H1 (cell line): ENCODE measurements around the gene CABLES2. TPM values are rescaled to one million over a fixed set of nuclear protein-coding genes. Genes with fewer than 3 reads are reported as not detected.
A peak's percentile ranks its signal among the peaks of the same experiment; 100 is the strongest.

ENCODE experiments used
- CTCF ChIA-PET: fragments of 300-600 bp; sonication (Branson Sonifier 250); formaldehyde crosslinking; loops from one replicate; lab custom pipeline; 2021; ENCODE audit not compliant: partially characterized antibody; lab: Charles Lee
- POLR2A ChIA-PET: fragments of 300-600 bp; sonication (Branson Sonifier 250); formaldehyde crosslinking; loops from one replicate; lab custom pipeline; 2021; ENCODE audit warnings: inconsistent platforms; ENCODE audit not compliant: partially characterized antibody; lab: Charles Lee
- DNase-seq, 2 experiments: peaks; one replicate each; pipeline versions ENCODE4 v3.0.0 to v3.0.0-alpha.2; 2010 to 2022; ENCODE audit warnings: low spot score in 2 of 2, low read depth in 1 of 2, mixed read lengths in 1 of 2
- FAIRE-seq: peaks from 2 replicates; lab custom pipeline; 2011; peaks lifted over from hg19 to GRCh38; lab: Jason Lieb, UNC
- H2AFZ ChIP-seq: 2 replicates; pipeline ENCODE4 v1.8.1; 2012; ENCODE audit warnings: low read length, inconsistent platforms
- H2AK5ac ChIP-seq: 2 replicates; pipeline ENCODE4 v1.6.1; 2013; ENCODE audit warnings: low read depth, low read length
- H2BK120ac ChIP-seq: replicated peaks from 2 replicates; pipeline ENCODE3; 2013; ENCODE audit warnings: low read depth, low read length, inconsistent platforms
- H2BK12ac ChIP-seq: 2 replicates; pipeline ENCODE4 v1.6.1; 2013; ENCODE audit warnings: low read depth, low read length
- H2BK15ac ChIP-seq: 2 replicates; pipeline ENCODE4 v1.6.1; 2013; ENCODE audit warnings: low read length
- H2BK20ac ChIP-seq: 2 replicates; pipeline ENCODE4 v1.6.1; 2013; ENCODE audit warnings: low read length
- H2BK5ac ChIP-seq: 2 replicates; pipeline ENCODE4 v1.6.1; 2013; ENCODE audit warnings: low read depth, low read length
- H3K14ac ChIP-seq: 2 replicates; pipeline ENCODE4 v1.6.1; 2013; ENCODE audit warnings: inconsistent platforms; ENCODE audit not compliant: insufficient read length
- H3K18ac ChIP-seq: 2 replicates; pipeline ENCODE4 v1.6.1; 2013; ENCODE audit warnings: low read length; ENCODE audit errors: extremely low read depth
- H3K23ac ChIP-seq: 2 replicates; pipeline ENCODE4 v1.6.1; 2013; ENCODE audit warnings: inconsistent platforms; ENCODE audit not compliant: insufficient read length
- H3K23me2 ChIP-seq: 2 replicates; pipeline ENCODE4 v1.6.1; 2013; ENCODE audit warnings: low read depth, low read length
- H3K27ac ChIP-seq: 2 replicates; pipeline ENCODE4 v1.6.1; 2011; ENCODE audit warnings: low read depth, low read length, inconsistent platforms
- H3K27me3 ChIP-seq, 4 experiments: replicated peaks in 1 of 4; 1 replicate in 1 of 4; 2 replicates in 3 of 4; pipeline versions ENCODE4 v1.6.1 to v1.8.1; 2011 to 2013; ENCODE audit warnings: low read length in 3 of 4, mild to moderate bottlenecking in 3 of 4, inconsistent platforms in 2 of 4, mixed read lengths in 2 of 4, moderate library complexity in 1 of 4; ENCODE audit not compliant: control insufficient read depth in 3 of 4, insufficient read depth in 3 of 4; ENCODE audit errors: extremely low read depth in 1 of 4
- H3K36me3 ChIP-seq, 4 experiments: 2 replicates each; pipeline versions ENCODE4 v1.6.1 to v1.8.1; 2011 to 2013; ENCODE audit warnings: mild to moderate bottlenecking in 4 of 4, low read length in 3 of 4, moderate library complexity in 2 of 4, control low read depth in 1 of 4, inconsistent platforms in 1 of 4; ENCODE audit not compliant: insufficient read depth in 4 of 4, control insufficient read depth in 2 of 4
- H3K4ac ChIP-seq: replicated peaks from 2 replicates; pipeline ENCODE3; 2013; ENCODE audit warnings: low read length, low read depth, mixed read lengths, inconsistent platforms; ENCODE audit not compliant: insufficient read length
- H3K4me1 ChIP-seq, 4 experiments: replicated peaks in 1 of 4; 1 replicate in 1 of 4; 2 replicates in 3 of 4; pipeline versions ENCODE4 v1.6.1 to v1.8.1; 2011 to 2013; ENCODE audit warnings: low read length in 3 of 4, inconsistent platforms in 2 of 4, mixed read lengths in 1 of 4; ENCODE audit not compliant: insufficient read depth in 4 of 4, control insufficient read depth in 3 of 4
- H3K4me2 ChIP-seq, 2 experiments: 2 replicates each; pipeline versions ENCODE4 v1.6.1 to v1.8.1; 2011 to 2013; ENCODE audit warnings: low read depth in 2 of 2, low read length in 2 of 2, control low read depth in 1 of 2, inconsistent platforms in 1 of 2, mild to moderate bottlenecking in 1 of 2; ENCODE audit not compliant: insufficient read depth in 1 of 2
- H3K4me3 ChIP-seq, 4 experiments: fragments of 200-600, 300-600 bp in 1 of 4; sonication (generic), shearing (Covaris generic), sonication (Bioruptor Twin) in 1 of 4; 2 replicates each; pipeline versions ENCODE4 v1.5.1 to v1.8.1; 2011 to 2016; ENCODE audit warnings: low read length in 4 of 4, low read depth in 3 of 4, control low read depth in 2 of 4, inconsistent platforms in 2 of 4, mild to moderate bottlenecking in 2 of 4, mixed read lengths in 1 of 4, moderate library complexity in 1 of 4; ENCODE audit not compliant: insufficient read depth in 2 of 4; ENCODE audit errors: extremely low read depth in 1 of 4
- H3K56ac ChIP-seq: replicated peaks from 2 replicates; pipeline ENCODE3; 2013; ENCODE audit warnings: low read depth, mild to moderate bottlenecking, mixed read lengths, low read length, inconsistent platforms; ENCODE audit not compliant: insufficient read length
- H3K79me1 ChIP-seq: 2 replicates; pipeline ENCODE4 v1.6.1; 2013; ENCODE audit warnings: low read depth, low read length, control low read depth
- H3K79me2 ChIP-seq, 2 experiments: 2 replicates each; pipeline versions ENCODE4 v1.6.1 to v1.8.1; 2012 to 2013; ENCODE audit warnings: low read length in 2 of 2, mild to moderate bottlenecking in 2 of 2, inconsistent platforms in 1 of 2; ENCODE audit not compliant: insufficient read depth in 2 of 2, control insufficient read depth in 1 of 2
- H3K9ac ChIP-seq, 4 experiments: replicated peaks in 1 of 4; 1 replicate in 1 of 4; 2 replicates in 3 of 4; pipeline versions ENCODE4 v1.6.1 to v1.8.1; 2011 to 2013; ENCODE audit warnings: low read depth in 3 of 4, low read length in 3 of 4, control low read depth in 2 of 4, mild to moderate bottlenecking in 2 of 4, moderate library complexity in 2 of 4, inconsistent platforms in 1 of 4; ENCODE audit errors: extremely low read depth in 1 of 4
- H3K9me3 ChIP-seq, 2 experiments: 2 replicates each; pipeline versions ENCODE4 v1.6.1 to v1.8.1; 2012 to 2013; ENCODE audit warnings: mild to moderate bottlenecking in 2 of 2, moderate library complexity in 2 of 2, control low read depth in 1 of 2, inconsistent platforms in 1 of 2, low read depth in 1 of 2, low read length in 1 of 2, mixed read lengths in 1 of 2; ENCODE audit not compliant: insufficient read depth in 2 of 2
- H4K20me1 ChIP-seq, 2 experiments: replicated peaks in 1 of 2; 2 replicates each; pipeline versions ENCODE3 to v1.8.1; 2011 to 2013; ENCODE audit warnings: inconsistent platforms in 2 of 2, low read length in 2 of 2, mild to moderate bottlenecking in 1 of 2; ENCODE audit not compliant: insufficient read depth in 2 of 2, control insufficient read depth in 1 of 2
- H4K5ac ChIP-seq: 2 replicates; pipeline ENCODE4 v1.6.1; 2013; ENCODE audit warnings: low read length, low read depth, mixed read lengths, inconsistent platforms; ENCODE audit not compliant: insufficient read length
- H4K8ac ChIP-seq: 2 replicates; pipeline ENCODE4 v1.8.0; 2013; ENCODE audit warnings: mild to moderate bottlenecking, moderate library complexity, low read length, inconsistent platforms; ENCODE audit not compliant: insufficient read depth; ENCODE audit errors: extremely low read depth
- H4K91ac ChIP-seq: replicated peaks from 2 replicates; pipeline ENCODE3; 2013; ENCODE audit warnings: low read length, mixed read lengths, inconsistent platforms; ENCODE audit not compliant: insufficient read length
- BCL11A ChIP-seq, 2 experiments: IDR thresholded peaks; one replicate each; pipeline ENCODE4 v1.6.1; 2011; ENCODE audit warnings: low read depth in 2 of 2, low read length in 2 of 2, mild to moderate bottlenecking in 2 of 2
- BRCA1 ChIP-seq: IDR thresholded peaks from 2 replicates; pipeline ENCODE4 v1.6.1; 2012; ENCODE audit warnings: low read depth, low read length, improper control_type of control experiment
- CEBPB ChIP-seq: IDR thresholded peaks from 2 replicates; pipeline ENCODE4 v1.6.1; 2012; ENCODE audit warnings: low read depth, low read length
- EGR1 ChIP-seq: IDR thresholded peaks from 2 replicates; pipeline ENCODE4 v1.6.1; 2011; ENCODE audit warnings: low read depth, low read length, borderline replicate concordance
- EP300 ChIP-seq, 2 experiments: IDR thresholded peaks; 1 replicate in 1 of 2; 2 replicates in 1 of 2; pipeline ENCODE4 v1.6.1; 2011 to 2012; ENCODE audit warnings: low read depth in 2 of 2, low read length in 2 of 2, mild to moderate bottlenecking in 2 of 2, borderline replicate concordance in 1 of 2, inconsistent platforms in 1 of 2, moderate library complexity in 1 of 2
- MAX ChIP-seq: IDR thresholded peaks from 2 replicates; pipeline ENCODE4 v1.6.1; 2012; ENCODE audit warnings: inconsistent platforms
- NANOG ChIP-seq: IDR thresholded peaks from 2 replicates; pipeline ENCODE4 v1.6.1; 2011; ENCODE audit warnings: low read length, low read depth, mild to moderate bottlenecking, inconsistent platforms; ENCODE audit not compliant: insufficient read depth, poor library complexity, severe bottlenecking
- PHF8 ChIP-seq: fragments of 200-600 bp; sonication (generic); conservative IDR thresholded peaks from 2 replicates; pipeline ENCODE4 v1.7.1; 2012; ENCODE audit warnings: low read depth, mild to moderate bottlenecking, inconsistent platforms, low read length, moderate library complexity
- SAP30 ChIP-seq: fragments of 300-600 bp; sonication (generic); IDR thresholded peaks from 2 replicates; pipeline ENCODE4 v1.7.1; 2012; ENCODE audit warnings: low read length, moderate library complexity, mild to moderate bottlenecking, inconsistent platforms; ENCODE audit not compliant: insufficient read depth, insufficient replicate concordance
- SIN3A ChIP-seq, 2 experiments: IDR thresholded peaks in 1 of 2; conservative IDR thresholded peaks in 1 of 2; 2 replicates each; pipeline ENCODE4 v1.6.1; 2011 to 2012; ENCODE audit warnings: low read length in 2 of 2, improper control_type of control experiment in 1 of 2, low read depth in 1 of 2, mild to moderate bottlenecking in 1 of 2
- TCF12 ChIP-seq: IDR thresholded peaks from 2 replicates; pipeline ENCODE4 v1.6.1; 2011; ENCODE audit warnings: low read depth, mild to moderate bottlenecking, low read length
- WGBS, 2 experiments: shearing (Covaris generic) in 1 of 2; methylation state at CpG; one replicate each; pipeline versions ENCODE4 v1.1.6 to v1.1.7; 2013 to 2015; ENCODE audit warnings: low lambda C conversion rate in 2 of 2, mixed read lengths in 2 of 2, inconsistent platforms in 1 of 2, low coverage in 1 of 2, missing lambda C conversion rate in 1 of 2; ENCODE audit not compliant: insufficient replicate concordance in 2 of 2, insufficient coverage in 1 of 2, insufficient read length in 1 of 2; ENCODE audit errors: extremely low coverage in 1 of 2, missing lambda C conversion rate in 1 of 2; 5-methylcytosine and 5-hydroxymethylcytosine counted together
- polyA plus RNA-seq, 7 experiments: library from polyadenylated mRNA; depleted of rRNA in 3 of 7; stranded (reverse) in 5 of 7; unstranded in 2 of 7; fragments of >200 nt in 5 of 7; fragments of 200-250 nt in 2 of 7; gene quantifications; 1 replicate in 5 of 7; 2 replicates in 1 of 7; 4 replicates in 1 of 7; pipeline versions ENCODE4 v1.2.1 to v1.2.3, GENCODE V29; 2011 to 2013; ENCODE audit warnings: missing spikeins in 2 of 7, mixed read lengths in 2 of 7
- total RNA-seq: library from RNA; stranded (reverse); fragmentation: NEBNext Ultra II Directional; extraction: Animal tissue kit (Norgen Biotek cat#: 25700); gene quantifications from 2 replicates; pipeline ENCODE4 v1.2.1, GENCODE V29; 2021

Gene CABLES2
- total and polyA plus RNA-seq, 2 of the 8 experiments (the other 6 are each of a cell fraction or from before 2014, with no cell fraction given) = 8.0 to 8.8 TPM

- H3K27ac ChIP-seq = no peak overlapping the region; the same call in 1 of the 2 replicates
- no peaks in the 10 kb centered on the region for H3K79me1 ChIP-seq
- FAIRE-seq = no peak
- no peaks in the 10 kb centered on the region for H3K23me2 ChIP-seq
- H3K9ac ChIP-seq = no peak overlapping the region
- DNase-seq = no peak
- H2BK12ac ChIP-seq = no peak overlapping the region
- no peak overlapping the region for H4K91ac ChIP-seq
- no peak overlapping the region for H3K4me3 ChIP-seq
- H3K27me3 ChIP-seq = no peaks in the 10 kb centered on the region
- no peak overlapping the region for H2BK20ac ChIP-seq
- H3K23ac ChIP-seq = no peak overlapping the region
- WGBS, 2 experiments = 84% methylated on average over 15 of the region's 19 CpGs; no CpG with 5 or more reads in 1 of the 2 experiments
- no peaks in the 10 kb centered on the region; a peak in 1 of 8 replicates for H3K36me3 ChIP-seq
- ChIA-PET POLR2A (interaction anchor here (0.6 to 0.7 kb wide), 2 partner anchors 14 to 41 kb away, joined by 3 to 4 read pairs; no protein-coding TSS in a partner anchor), CTCF (interaction anchor here (1.0 to 3.2 kb wide), 5 partner anchors 8 to 130 kb away, joined by 3 to 14 read pairs (median 9); no protein-coding TSS in a partner anchor)
- H4K20me1 ChIP-seq = peaks cover 0 to 8% of the 10 kb centered on the region in 2 experiments
- no peak overlapping the region for H2AK5ac ChIP-seq
- H2BK5ac ChIP-seq = no peak overlapping the region; the same call in 1 of the 2 replicates
- no peak overlapping the region for H2AFZ ChIP-seq
- H4K8ac ChIP-seq = peak overlapping the region; percentile 5; the same call in 1 of the 2 replicates
- peaks cover 0 to 5% (median 0%) of the 10 kb centered on the region in 4 experiments; a peak in 4 of 7 replicates for H3K4me1 ChIP-seq
- no peaks in the 10 kb centered on the region for H3K9me3 ChIP-seq
- H3K4me2 ChIP-seq = no peak overlapping the region
- H3K56ac ChIP-seq = no peak overlapping the region
- no peaks in the 10 kb centered on the region for H3K79me2 ChIP-seq
- H3K4ac ChIP-seq = no peak overlapping the region
- H2BK120ac ChIP-seq = no peak overlapping the region
- H3K14ac ChIP-seq = no peak overlapping the region
- H2BK15ac ChIP-seq = 0 out of 2 replicates have a peak overlapping the region, but pooled peaks have one; percentile 29
- H4K5ac ChIP-seq = no peak overlapping the region
- H3K18ac ChIP-seq = no peak overlapping the region
- TF ChIP-seq TCF12 = no peak
- no peak for TF ChIP-seq BCL11A (IDR thresholded peaks at IDR 0.05; ENCODE audit: low read depth in 2 of 2, low read length in 2 of 2)
- no peak for TF ChIP-seq EP300 (IDR thresholded peaks at IDR 0.05; ENCODE audit: borderline replicate concordance in 1 of 2, low read depth in 2 of 2, low read length in 2 of 2)
- TF ChIP-seq NANOG = no peak
- TF ChIP-seq SAP30 = no peak
- no peak for TF ChIP-seq EGR1
- no peak for TF ChIP-seq PHF8
- no peak for TF ChIP-seq CEBPB
- TF ChIP-seq MAX = no peak
- no peak for TF ChIP-seq SIN3A (conservative IDR thresholded peaks at IDR 0.05 in 1 of 2, IDR thresholded peaks at IDR 0.05 in 1 of 2; ENCODE audit: low read depth in 1 of 2, low read length in 2 of 2)
- no peak for TF ChIP-seq BRCA1
Measured at GRCh38 chr20:62418709-62419487, 11.8 kb upstream of the CABLES2 start.
